AG04450 (cell line): Measurements from ENCODE around the gene B4GALT4. TPM values are rescaled to one million over a fixed set of nuclear protein-coding genes. Genes with fewer than 3 reads are reported as not detected.

Experiments
- CTCF ChIA-PET: fragments of 300-600, 350-600 bp; formaldehyde crosslinking; extraction: SDS; loops from one replicate; lab custom pipeline; 2022; ENCODE audit warnings: antibody characterized with exemption, inconsistent platforms; lab: Charles Lee
- POLR2A ChIA-PET: fragments of 350-600 bp; formaldehyde crosslinking; extraction: SDS; loops from one replicate; lab custom pipeline; 2021; ENCODE audit warnings: antibody characterized with exemption, inconsistent platforms; lab: Yijun Ruan, JAX
- DNase-seq: peaks from one replicate; pipeline ENCODE4 v3.0.0-alpha.2; 2011; ENCODE audit warnings: low read depth, low spot score
- H3K27ac ChIP-seq: one replicate; pipeline ENCODE4 v1.5.1; 2012; ENCODE audit warnings: low read depth, low read length, control low read depth
- H3K27me3 ChIP-seq: one replicate; pipeline ENCODE4 v1.6.0; 2012; ENCODE audit warnings: low read length; ENCODE audit not compliant: control insufficient read depth, insufficient read depth
- H3K4me3 ChIP-seq: 2 replicates; pipeline ENCODE4 v1.5.1; 2011; ENCODE audit warnings: mild to moderate bottlenecking, low read depth, low read length, control low read depth
- H3K9me3 ChIP-seq: 2 replicates; pipeline ENCODE4 v1.5.1; 2012; ENCODE audit warnings: low read length; ENCODE audit not compliant: control insufficient read depth, insufficient read depth
- CTCF ChIP-seq: IDR thresholded peaks from 2 replicates; pipeline ENCODE4 v1.5.1; 2011; ENCODE audit warnings: low read depth, low read length, control low read depth, inconsistent platforms
- polyA plus RNA-seq: library from polyadenylated mRNA; depleted of rRNA; stranded (reverse); fragments of >200 nt; gene quantifications from 2 replicates; pipeline ENCODE4 v1.2.3, GENCODE V29; 2011

Gene B4GALT4
- polyA plus RNA-seq, 1 experiment = 32.6 TPM

GRCh38 chr3:119205209-119205608, 35.5 kb downstream of the B4GALT4 start:
- no peak overlapping the region for H3K4me3 ChIP-seq
- no peak overlapping the region for H3K27ac ChIP-seq
- no peak for TF ChIP-seq CTCF
- H3K27me3 ChIP-seq = no peaks in the 10 kb centered on the region
- H3K9me3 ChIP-seq = no peaks in the 10 kb centered on the region
- DNase-seq = no peak
- ChIA-PET POLR2A (interaction anchor here (0.6 kb wide), 1 partner anchor 36 kb away, joined by 4 read pairs; the partner anchor contains the start of gene B4GALT4), CTCF (no interaction called here)

- POLR2A ChIA-PET = no interaction called here
- Histone ChIP-seq H3K4me3 (no peak overlapping the region), H3K27ac (no peak overlapping the region), H3K9me3 (no peaks in the 10 kb centered on the region), H3K27me3 (no peaks in the 10 kb centered on the region)
- DNase-seq = no peak
- CTCF ChIA-PET = interaction anchor here (1.3 kb wide), 1 partner anchor 45 kb away, joined by 3 read pairs; no protein-coding TSS in a partner anchor
- no peak for TF ChIP-seq CTCF
Measured at GRCh38 chr3:119195911-119196310, 44.8 kb downstream of the B4GALT4 start.

GRCh38 chr3:119195151-119195476, 45.6 kb downstream of the B4GALT4 start:
- H3K4me3 ChIP-seq = no peak overlapping the region
- H3K27ac ChIP-seq = peak overlapping the region; percentile 47
- ChIA-PET CTCF (interaction anchor here (1.0 to 1.3 kb wide), 2 partner anchors 21 to 46 kb away, joined by 3 read pairs; partner anchors contain the start of gene UPK1B), POLR2A (no interaction called here)
- no peaks in the 10 kb centered on the region for H3K9me3 ChIP-seq
- H3K27me3 ChIP-seq = no peaks in the 10 kb centered on the region
- no peak for TF ChIP-seq CTCF
- no peak for DNase-seq

- CTCF ChIA-PET = interaction anchor here (1.0 to 1.3 kb wide), 2 partner anchors 21 to 47 kb away, joined by 3 read pairs; partner anchors contain the start of gene UPK1B
- no peak for TF ChIP-seq CTCF
- Histone ChIP-seq H3K27ac (peak overlapping the region; percentile 68), H3K27me3 (no peaks in the 10 kb centered on the region), H3K4me3 (no peak overlapping the region), H3K9me3 (no peaks in the 10 kb centered on the region)
- POLR2A ChIA-PET = no interaction called here
- peak; percentile 11 for DNase-seq
Measured at GRCh38 chr3:119194237-119195150, 46.2 kb downstream of the B4GALT4 start.

GRCh38 chr3:119191800-119192199, 48.9 kb downstream of the B4GALT4 start:
- Histone ChIP-seq H3K27me3 (no peaks in the 10 kb centered on the region), H3K4me3 (no peak overlapping the region), H3K9me3 (no peaks in the 10 kb centered on the region), H3K27ac (no peak overlapping the region)
- POLR2A ChIA-PET = no interaction called here
- CTCF ChIA-PET = no interaction called here
- TF ChIP-seq CTCF = no peak
- no peak for DNase-seq
